Hematopoietic multipotent progenitor cell treated with erythropoietin and hydrocortisone succinate and interleukin-3 and kit ligand, for 4 days (in vitro differentiated cells): ENCODE measurements around the gene MFAP3.
A peak's percentile ranks its signal among the peaks of the same experiment; 100 is the strongest.

Source experiments
- DNase-seq: peaks from one replicate; pipeline ENCODE4 v3.0.0-alpha.2; 2015

Gene MFAP3

GRCh38 chr5:154095904-154096303, 57.1 kb downstream of the MFAP3 start:
- DNase-seq = no peak

DNA sequence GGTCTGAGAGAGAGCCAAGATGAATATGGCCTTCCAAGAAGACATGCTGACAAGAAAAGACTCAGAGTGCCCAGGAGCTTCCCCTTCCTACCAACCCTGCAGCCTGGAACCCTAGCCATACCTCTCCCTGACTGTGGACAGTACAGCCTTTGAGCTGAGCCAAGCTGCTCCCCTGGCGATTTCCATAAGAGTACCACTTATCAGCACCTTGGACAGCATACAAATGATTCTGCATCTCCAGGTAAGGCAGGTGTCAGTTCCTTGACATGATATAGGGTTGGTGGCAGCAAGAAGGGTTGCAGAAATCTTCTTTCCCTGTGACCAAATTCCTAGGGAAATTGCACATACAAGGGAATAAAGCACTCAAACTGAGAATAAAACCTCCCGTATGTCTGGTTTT, 58.3 kb downstream of the MFAP3 start:
- peak; percentile 16 for DNase-seq

- peak; percentile 7 for DNase-seq
Measured at GRCh38 chr5:154098465-154098864, 59.7 kb downstream of the MFAP3 start.

DNA sequence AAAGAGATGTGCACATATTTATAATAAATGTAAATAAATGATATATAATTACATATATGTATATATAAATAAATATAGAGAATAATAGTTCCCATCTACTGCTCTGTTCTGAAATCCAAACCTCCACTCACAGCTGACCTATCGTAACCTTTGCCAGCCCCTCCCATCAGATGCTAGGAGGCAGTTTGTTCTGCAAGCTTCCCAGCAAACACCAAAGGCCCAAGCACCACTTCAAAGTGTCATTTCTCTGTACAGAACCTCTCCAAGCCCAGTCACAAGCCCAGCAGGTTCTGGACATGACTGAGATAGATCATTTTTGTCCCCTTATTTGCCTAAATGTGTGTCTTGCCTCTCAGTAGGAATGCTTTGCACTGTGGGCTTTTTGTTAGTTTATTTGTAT, 62.4 kb downstream of the MFAP3 start:
- DNase-seq = no peak

DNA sequence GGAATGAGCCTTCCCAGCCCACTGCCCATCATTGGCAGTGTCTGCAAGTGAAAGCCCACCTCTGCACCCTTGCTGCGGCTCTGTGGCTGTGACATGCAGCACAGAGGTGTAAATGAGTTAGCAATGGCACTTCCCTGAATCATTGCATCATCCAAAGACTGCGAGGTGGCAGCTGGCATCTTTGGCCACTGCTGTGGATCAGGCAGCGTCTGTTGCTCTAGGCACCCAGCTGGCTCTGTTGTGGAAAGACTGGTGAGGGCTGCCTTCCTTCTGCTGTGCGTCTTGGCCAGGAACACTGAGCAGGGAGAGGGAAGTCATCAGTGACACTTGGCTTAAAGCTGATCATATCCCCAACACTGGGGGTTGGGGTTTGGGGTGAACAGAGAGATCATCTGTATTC, 64.5 kb downstream of the MFAP3 start:
- DNase-seq = peak; percentile 4
